ENCODE measurements around the gene WNT5B.
"Not testable (repeated sequence)": the region's sequence is repeated elsewhere in the genome, so short reads cannot be mapped to it uniquely, and the experiment has no call there.

DNA sequence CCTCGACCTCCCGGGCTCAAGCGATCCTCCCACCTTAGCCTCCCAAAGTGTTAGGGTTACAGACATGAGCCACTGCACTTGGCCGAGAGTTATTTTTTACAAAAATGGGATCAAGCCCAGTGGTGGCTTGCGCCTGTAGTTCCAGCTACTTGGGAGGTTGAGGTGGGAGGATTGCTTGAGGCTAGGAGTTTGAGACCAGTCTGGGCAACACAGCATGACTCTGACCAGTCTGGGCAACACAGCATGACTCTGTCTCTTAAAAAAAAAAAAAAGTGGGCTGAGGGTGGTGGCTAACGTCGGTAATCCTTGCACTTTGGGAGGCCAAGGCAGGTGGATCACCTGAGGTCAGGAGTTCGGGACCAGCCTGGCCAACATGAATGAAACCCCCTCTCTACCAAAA lies 66.1 kb downstream of the WNT5B start:
- TF ChIP-seq POLR2AphosphoS5 (IDR thresholded peaks at IDR 0.05; ENCODE audit: low read depth, low read length); YY1 (IDR thresholded peaks at IDR 0.05; ENCODE audit: low read depth); EP300 (IDR thresholded peaks at IDR 0.05; ENCODE audit: borderline replicate concordance in 1 of 2, low read depth in 1 of 2, low read length in 1 of 2); SIN3A (IDR thresholded peaks at IDR 0.05; ENCODE audit: borderline replicate concordance, low read depth, low read length); RCOR1 (IDR thresholded peaks at IDR 0.05; ENCODE audit: low read length); TCF12 (IDR thresholded peaks at IDR 0.05); JUND (IDR thresholded peaks at IDR 0.05); NRF1 (IDR thresholded peaks at IDR 0.05; ENCODE audit: low read depth, low read length); FOXM1 (IDR thresholded peaks at IDR 0.05; ENCODE audit: low read depth); SMC3 (IDR thresholded peaks at IDR 0.05; ENCODE audit: low read depth, low read length): not testable (repeated sequence)
- TF ChIP-seq, protein P1, sequence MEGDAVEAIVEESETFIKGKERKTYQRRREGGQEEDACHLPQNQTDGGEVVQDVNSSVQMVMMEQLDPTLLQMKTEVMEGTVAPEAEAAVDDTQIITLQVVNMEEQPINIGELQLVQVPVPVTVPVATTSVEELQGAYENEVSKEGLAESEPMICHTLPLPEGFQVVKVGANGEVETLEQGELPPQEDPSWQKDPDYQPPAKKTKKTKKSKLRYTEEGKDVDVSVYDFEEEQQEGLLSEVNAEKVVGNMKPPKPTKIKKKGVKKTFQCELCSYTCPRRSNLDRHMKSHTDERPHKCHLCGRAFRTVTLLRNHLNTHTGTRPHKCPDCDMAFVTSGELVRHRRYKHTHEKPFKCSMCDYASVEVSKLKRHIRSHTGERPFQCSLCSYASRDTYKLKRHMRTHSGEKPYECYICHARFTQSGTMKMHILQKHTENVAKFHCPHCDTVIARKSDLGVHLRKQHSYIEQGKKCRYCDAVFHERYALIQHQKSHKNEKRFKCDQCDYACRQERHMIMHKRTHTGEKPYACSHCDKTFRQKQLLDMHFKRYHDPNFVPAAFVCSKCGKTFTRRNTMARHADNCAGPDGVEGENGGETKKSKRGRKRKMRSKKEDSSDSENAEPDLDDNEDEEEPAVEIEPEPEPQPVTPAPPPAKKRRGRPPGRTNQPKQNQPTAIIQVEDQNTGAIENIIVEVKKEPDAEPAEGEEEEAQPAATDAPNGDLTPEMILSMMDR (IDR thresholded peaks at IDR 0.05) = not testable (repeated sequence)
- TF ChIP-seq, protein P2, sequence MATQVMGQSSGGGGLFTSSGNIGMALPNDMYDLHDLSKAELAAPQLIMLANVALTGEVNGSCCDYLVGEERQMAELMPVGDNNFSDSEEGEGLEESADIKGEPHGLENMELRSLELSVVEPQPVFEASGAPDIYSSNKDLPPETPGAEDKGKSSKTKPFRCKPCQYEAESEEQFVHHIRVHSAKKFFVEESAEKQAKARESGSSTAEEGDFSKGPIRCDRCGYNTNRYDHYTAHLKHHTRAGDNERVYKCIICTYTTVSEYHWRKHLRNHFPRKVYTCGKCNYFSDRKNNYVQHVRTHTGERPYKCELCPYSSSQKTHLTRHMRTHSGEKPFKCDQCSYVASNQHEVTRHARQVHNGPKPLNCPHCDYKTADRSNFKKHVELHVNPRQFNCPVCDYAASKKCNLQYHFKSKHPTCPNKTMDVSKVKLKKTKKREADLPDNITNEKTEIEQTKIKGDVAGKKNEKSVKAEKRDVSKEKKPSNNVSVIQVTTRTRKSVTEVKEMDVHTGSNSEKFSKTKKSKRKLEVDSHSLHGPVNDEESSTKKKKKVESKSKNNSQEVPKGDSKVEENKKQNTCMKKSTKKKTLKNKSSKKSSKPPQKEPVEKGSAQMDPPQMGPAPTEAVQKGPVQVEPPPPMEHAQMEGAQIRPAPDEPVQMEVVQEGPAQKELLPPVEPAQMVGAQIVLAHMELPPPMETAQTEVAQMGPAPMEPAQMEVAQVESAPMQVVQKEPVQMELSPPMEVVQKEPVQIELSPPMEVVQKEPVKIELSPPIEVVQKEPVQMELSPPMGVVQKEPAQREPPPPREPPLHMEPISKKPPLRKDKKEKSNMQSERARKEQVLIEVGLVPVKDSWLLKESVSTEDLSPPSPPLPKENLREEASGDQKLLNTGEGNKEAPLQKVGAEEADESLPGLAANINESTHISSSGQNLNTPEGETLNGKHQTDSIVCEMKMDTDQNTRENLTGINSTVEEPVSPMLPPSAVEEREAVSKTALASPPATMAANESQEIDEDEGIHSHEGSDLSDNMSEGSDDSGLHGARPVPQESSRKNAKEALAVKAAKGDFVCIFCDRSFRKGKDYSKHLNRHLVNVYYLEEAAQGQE (IDR thresholded peaks at IDR 0.05; ENCODE audit: low read depth, low read length) = not testable (repeated sequence)

All from SK-N-SH (cell line).